GM13976 (cell line): ENCODE data around the gene CEBPG.

Experiments used
- DNase-seq: peaks from one replicate; pipeline ENCODE4 v3.0.0; 2012; ENCODE audit warnings: low spot score
- in situ Hi-C: fragments of 300-500 bp; cut with MboI; formaldehyde crosslinking; loops from one replicate; pipeline ENCODE4 v1.12.0; 2022; ENCODE audit warnings: low sequenced_read_pairs, mixed read lengths, inconsistent platforms; ENCODE audit not compliant: unreplicated experiment
- TF ChIP-seq, protein P1 (sequence below): IDR thresholded peaks from 2 replicates; pipeline ENCODE4 v1.5.1; 2012; ENCODE audit warnings: borderline replicate concordance, mild to moderate bottlenecking; ENCODE audit not compliant: insufficient read depth; ENCODE audit errors: extremely low read depth, missing control alignments, control extremely low read depth

Gene CEBPG

DNA sequence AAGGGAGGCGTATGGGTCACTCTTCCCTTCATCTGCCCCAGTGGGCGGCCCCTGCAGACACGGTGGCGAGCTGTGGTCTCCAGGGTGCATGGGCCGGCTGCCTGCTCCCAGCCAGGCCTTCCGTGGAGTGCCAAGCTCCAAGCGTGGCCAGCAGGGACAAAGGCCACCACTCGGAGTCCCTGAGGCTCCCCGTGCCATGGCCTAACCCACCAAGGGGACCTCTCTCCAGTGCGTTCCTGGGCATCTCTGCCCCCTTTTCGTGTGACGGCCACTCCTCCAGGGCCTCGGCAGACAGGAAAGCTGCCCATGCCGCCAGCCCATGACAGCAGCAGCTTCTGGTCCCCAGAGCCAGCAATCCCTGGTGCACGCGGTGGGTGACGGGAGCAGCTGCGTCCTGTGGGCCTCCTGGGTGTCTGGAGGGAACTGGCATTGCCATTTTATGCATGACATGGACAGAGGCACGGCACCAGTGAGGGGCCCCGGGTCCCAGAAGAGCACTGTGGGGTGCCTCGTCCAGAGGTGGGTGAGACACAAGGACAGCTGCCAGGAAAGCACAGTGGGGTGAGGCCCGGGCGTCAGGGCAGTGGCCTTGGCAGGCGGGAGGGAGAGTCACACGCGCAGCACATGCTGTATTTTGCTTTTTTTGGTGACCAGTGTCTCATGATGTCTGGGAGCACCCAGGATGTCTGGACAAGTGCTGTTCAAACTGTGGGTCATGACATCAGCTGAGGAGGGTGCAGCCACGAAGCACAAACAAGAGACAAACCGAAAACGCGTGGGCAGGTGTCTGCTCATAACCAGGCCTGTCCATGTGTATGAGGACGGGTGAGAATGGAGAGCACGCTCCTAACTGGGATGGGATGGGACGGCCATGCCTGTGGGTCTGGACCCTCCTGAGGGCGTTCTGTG, 32.3 kb downstream of the CEBPG start:
- in situ Hi-C loops: loop anchor here (10.0 kb wide), 1 partner anchor 171 kb away; no protein-coding TSS in a partner anchor
- TF ChIP-seq, protein P1, sequence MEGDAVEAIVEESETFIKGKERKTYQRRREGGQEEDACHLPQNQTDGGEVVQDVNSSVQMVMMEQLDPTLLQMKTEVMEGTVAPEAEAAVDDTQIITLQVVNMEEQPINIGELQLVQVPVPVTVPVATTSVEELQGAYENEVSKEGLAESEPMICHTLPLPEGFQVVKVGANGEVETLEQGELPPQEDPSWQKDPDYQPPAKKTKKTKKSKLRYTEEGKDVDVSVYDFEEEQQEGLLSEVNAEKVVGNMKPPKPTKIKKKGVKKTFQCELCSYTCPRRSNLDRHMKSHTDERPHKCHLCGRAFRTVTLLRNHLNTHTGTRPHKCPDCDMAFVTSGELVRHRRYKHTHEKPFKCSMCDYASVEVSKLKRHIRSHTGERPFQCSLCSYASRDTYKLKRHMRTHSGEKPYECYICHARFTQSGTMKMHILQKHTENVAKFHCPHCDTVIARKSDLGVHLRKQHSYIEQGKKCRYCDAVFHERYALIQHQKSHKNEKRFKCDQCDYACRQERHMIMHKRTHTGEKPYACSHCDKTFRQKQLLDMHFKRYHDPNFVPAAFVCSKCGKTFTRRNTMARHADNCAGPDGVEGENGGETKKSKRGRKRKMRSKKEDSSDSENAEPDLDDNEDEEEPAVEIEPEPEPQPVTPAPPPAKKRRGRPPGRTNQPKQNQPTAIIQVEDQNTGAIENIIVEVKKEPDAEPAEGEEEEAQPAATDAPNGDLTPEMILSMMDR: no peak
- DNase-seq: peak; percentile 71

DNA sequence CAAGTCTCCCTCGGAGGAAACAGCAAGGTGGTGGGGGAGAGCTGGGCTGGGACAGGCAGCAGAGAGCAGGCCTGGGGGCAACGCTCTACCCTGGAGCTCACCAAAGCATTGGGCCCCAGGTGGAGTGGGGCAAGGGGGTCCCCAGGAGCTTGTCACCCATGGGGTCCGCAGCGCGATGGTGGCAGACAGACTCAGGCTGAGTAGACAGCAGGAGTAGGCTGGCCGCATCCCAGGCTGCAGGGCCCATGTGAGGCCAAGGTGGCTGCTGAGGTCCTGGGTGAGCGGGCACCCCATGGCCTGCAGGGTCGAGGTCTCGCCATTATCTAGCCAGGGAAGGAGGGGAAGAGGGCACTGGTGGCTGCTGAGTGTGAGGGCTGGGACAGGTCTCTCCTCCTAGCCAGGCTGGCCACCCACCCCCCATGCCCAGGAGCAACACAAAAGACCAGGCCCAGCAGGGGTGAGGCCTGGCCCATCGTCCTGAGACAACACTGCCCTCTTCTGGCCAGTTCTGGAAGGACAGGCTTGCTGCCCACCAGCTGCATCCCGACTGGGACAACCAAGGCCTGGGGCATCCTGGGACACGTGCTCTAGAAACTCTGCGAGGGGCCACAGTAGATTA, 33.1 kb downstream of the CEBPG start:
- DNase-seq: peak; percentile 92
- in situ Hi-C loops: loop anchor here (10.0 kb wide), 1 partner anchor 172 kb away; no protein-coding TSS in a partner anchor
- TF ChIP-seq, protein P1: peak; percentile 98

DNA sequence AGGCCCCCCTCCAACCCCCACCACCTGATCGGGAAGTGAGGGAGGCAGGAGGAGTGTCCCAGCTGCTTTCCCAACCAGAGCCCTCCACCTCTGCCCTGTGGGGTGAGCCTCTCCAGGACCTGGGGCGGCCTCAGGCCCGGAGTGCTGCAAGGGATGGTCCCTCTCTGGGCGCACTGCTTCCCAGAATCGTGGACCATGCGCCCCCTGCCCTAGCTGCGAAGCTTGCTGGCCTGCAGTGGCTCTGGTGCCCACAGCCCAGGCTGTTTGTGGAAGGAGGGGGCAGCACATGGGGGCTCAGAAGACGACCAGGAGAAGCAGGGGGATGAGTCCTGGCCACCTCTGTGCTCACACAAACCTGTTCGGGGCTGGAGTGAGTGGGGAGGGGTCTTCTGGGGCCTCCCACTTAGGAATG, 33.6 kb downstream of the CEBPG start:
- no peak for DNase-seq
- TF ChIP-seq, protein P1: no peak
- in situ Hi-C loops: loop anchor here (10.0 kb wide), 1 partner anchor 172 kb away; no protein-coding TSS in a partner anchor

DNA sequence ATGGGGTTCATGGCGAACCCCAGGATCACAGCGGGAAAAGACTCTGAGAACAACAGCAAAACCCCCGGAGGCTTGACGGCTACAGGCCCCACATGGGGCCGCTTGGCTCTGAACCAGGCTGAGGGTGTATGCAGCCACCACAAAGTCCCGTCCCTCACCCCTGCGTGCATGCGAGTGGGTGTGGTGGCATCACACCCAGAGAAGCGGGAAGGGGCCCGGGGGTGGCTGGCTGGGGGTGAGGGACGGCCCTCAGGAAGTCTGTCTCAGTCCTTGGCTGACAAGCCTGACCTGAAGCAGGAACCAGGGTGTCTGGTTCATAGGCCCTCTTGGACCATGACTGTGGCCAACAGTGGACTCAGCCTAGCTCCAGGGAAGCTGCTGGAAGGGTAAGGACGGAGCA, 34.2 kb downstream of the CEBPG start:
- in situ Hi-C loops: loop anchor here (10.0 kb wide), 1 partner anchor 173 kb away; no protein-coding TSS in a partner anchor
- TF ChIP-seq, protein P1: no peak
- no peak for DNase-seq

DNA sequence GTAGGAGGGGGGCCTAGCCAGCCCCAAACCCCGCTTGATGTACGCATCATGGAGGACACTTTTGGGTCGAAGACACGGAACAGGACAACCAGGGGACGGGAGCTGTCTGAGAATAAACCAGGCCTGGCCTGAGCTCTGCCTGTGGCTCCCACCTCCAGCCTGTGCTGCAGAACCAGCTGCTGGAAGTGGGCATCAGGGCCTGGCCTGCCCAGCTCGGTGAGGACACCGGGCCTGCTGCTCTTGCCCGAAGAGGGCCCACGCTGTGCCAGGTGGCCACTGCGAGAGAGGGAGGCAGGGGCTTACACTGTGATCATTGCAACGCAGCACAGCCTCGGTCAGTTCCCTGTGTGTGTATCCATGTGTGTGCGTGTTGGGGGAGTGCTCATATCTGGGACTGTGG, 34.6 kb downstream of the CEBPG start:
- in situ Hi-C loops: loop anchor here (10.0 kb wide), 1 partner anchor 173 kb away; no protein-coding TSS in a partner anchor
- TF ChIP-seq, protein P1: no peak

More for the DNA sequence above, 34.6 kb downstream of the CEBPG start:
- no peak for DNase-seq
